Adrenal gland (tissue), 12 donors: ENCODE data around the gene WDR48. TPM values are rescaled to one million over a fixed set of nuclear protein-coding genes. Genes with fewer than 3 reads are reported as not detected.

Experiments
- DNase-seq, 7 donors: peaks; one replicate each; pipeline ENCODE4 v3.0.0-alpha.2; 2019 to 2020
- H3K27ac ChIP-seq, 5 donors: fragments of 200-600 bp; sonication (generic) in 4 of 5; 1 replicate in 3 of 5; 2 replicates in 2 of 5; pipeline versions ENCODE4 v1.5.1 to v1.8.0; 2016 to 2020; ENCODE audit warnings: mild to moderate bottlenecking in 1 of 5
- H3K27me3 ChIP-seq: fragments of 200-600 bp; 2 replicates; pipeline ENCODE4 v1.8.0; 2021
- H3K36me3 ChIP-seq, 2 donors: fragments of 200-600 bp; replicated peaks in 1 of 2; 1 replicate in 1 of 2; 2 replicates in 1 of 2; pipeline versions ENCODE4 v1.5.1 to v1.8.0; 2018 to 2022
- H3K4me1 ChIP-seq, 2 donors: fragments of 200-600 bp; replicated peaks in 1 of 2; 1 replicate in 1 of 2; 2 replicates in 1 of 2; pipeline versions ENCODE4 v1.5.1 to v1.8.0; 2018 to 2021
- H3K4me3 ChIP-seq, 4 donors: fragments of 200-600 bp; sonication (generic) in 3 of 4; one replicate each; pipeline ENCODE4 v1.5.1; 2016 to 2018
- H3K9me3 ChIP-seq, 3 donors: fragments of 200-600 bp; sonication (generic) in 1 of 3; replicated peaks in 1 of 3; 1 replicate in 2 of 3; 2 replicates in 1 of 3; pipeline versions ENCODE4 v1.5.1 to v1.8.0; 2016 to 2021
- POLR2A ChIP-seq, 2 donors: fragments of 450-650 bp; IDR thresholded peaks; one replicate each; pipeline ENCODE4 v1.6.1; 2017; ENCODE audit warnings: antibody characterized with exemption in 2 of 2, mild to moderate bottlenecking in 2 of 2, moderate library complexity in 1 of 2
- WGBS, 4 donors: extraction: QIAGEN DNeasy Blood & Tissue Kit in 2 of 4; methylation state at CpG; one replicate each; pipeline versions ENCODE4 v1.1.5 to v1.1.7; 2013 to 2017; 5-methylcytosine and 5-hydroxymethylcytosine counted together
- intact Hi-C, 2 donors: fragments of 100-400 bp; cut with DNase I; formaldehyde crosslinking; loops; one replicate each; pipeline versions ENCODE4 v1.14.1 to v1.15.0; 2022 to 2023
- polyA plus RNA-seq, 3 donors: library from polyadenylated mRNA; stranded (reverse); fragments of 200-250 nt in 2 of 3; fragments of 350-450 nt in 1 of 3; fragmentation: Illumina TruSeq in 1 of 3; extraction: RNeasy Lipid Tissue Mini Kit (QIAGEN cat#74804) in 1 of 3; gene quantifications; one replicate each; pipeline ENCODE4 v1.2.3, GENCODE V29; 2013 to 2014
- total RNA-seq, 9 donors: library from RNA; depleted of rRNA in 4 of 9; stranded (reverse); fragments of >200 nt in 4 of 9; fragments of 120-200 nt in 1 of 9; fragmentation: NEBNext Ultra II Directional in 1 of 9; extraction: Animal tissue kit (Norgen Biotek cat#: 25700) in 1 of 9; gene quantifications; one replicate each; pipeline versions ENCODE4 v1.1.0 to v1.2.4, GENCODE V29; 2013 to 2023
- TF ChIP-seq, protein P1 (sequence below), 6 experiments: fragments of 450-650 bp in 4 of 6; fragments of 200-600 bp in 2 of 6; sonication (generic) in 1 of 6; IDR thresholded peaks; 1 replicate in 5 of 6; 2 replicates in 1 of 6; pipeline versions ENCODE4 v1.5.1 to v1.8.0; 2016 to 2021; ENCODE audit warnings: antibody characterized with exemption in 6 of 6, mild to moderate bottlenecking in 2 of 6, moderate library complexity in 1 of 6
- donor health status: healthy with polysubstance abuse.
- donor health status: Bipolar disorder and iron deficiency.
- donor health status: DM: yes; HTN: yes; CAD: no.
- donor health status: DM: no; HTN: no; CAD: no.
- donor health status: DM: no; HTN: no; CAD: no.
- donor health status: DM: yes; HTN: yes; CAD: no.

Gene WDR48
- total and polyA plus RNA-seq, 12 donors, result 15.4 to 57.1 (median 28.7) TPM

- TF ChIP-seq, protein P1, sequence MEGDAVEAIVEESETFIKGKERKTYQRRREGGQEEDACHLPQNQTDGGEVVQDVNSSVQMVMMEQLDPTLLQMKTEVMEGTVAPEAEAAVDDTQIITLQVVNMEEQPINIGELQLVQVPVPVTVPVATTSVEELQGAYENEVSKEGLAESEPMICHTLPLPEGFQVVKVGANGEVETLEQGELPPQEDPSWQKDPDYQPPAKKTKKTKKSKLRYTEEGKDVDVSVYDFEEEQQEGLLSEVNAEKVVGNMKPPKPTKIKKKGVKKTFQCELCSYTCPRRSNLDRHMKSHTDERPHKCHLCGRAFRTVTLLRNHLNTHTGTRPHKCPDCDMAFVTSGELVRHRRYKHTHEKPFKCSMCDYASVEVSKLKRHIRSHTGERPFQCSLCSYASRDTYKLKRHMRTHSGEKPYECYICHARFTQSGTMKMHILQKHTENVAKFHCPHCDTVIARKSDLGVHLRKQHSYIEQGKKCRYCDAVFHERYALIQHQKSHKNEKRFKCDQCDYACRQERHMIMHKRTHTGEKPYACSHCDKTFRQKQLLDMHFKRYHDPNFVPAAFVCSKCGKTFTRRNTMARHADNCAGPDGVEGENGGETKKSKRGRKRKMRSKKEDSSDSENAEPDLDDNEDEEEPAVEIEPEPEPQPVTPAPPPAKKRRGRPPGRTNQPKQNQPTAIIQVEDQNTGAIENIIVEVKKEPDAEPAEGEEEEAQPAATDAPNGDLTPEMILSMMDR (IDR thresholded peaks at IDR 0.05), result peak in 1 of 6 experiments; percentile 5
- no peak for TF ChIP-seq POLR2A (IDR thresholded peaks at IDR 0.05)
- Histone ChIP-seq H3K27me3 (no peaks in the 10 kb centered on the region), H3K9me3 (no peaks in the 10 kb centered on the region), H3K36me3 (no peaks in the 10 kb centered on the region), H3K4me3 (peak overlapping the region; percentile 75 to 100 (median 90)), H3K4me1 (peaks cover 3 to 26% of the 10 kb centered on the region in 2 donors), H3K27ac (peak overlapping the region; percentile 14 to 99 (median 93))
- intact Hi-C loops, result loop anchor here in 1 of 2 donors (10.0 kb wide), 1 partner anchor 278 kb away; the partner anchor contains the start of gene SLC25A38
- DNase-seq, result peak in 6 of 7 donors; percentile 50 to 71 (median 64)
- 0 to 1% (median 0%) methylated on average over 17 to 55 of the region's 55 CpGs for WGBS, 4 donors
These were observed 55.1 kb downstream of the WDR48 start for GRCh38 chr3:39106851-39107387.

GRCh38 chr3:39107388-39108199, 55.8 kb downstream of the WDR48 start, which contains the start of the genes GORASP1 and TTC21A:
Gene GORASP1 (minus strand): TSS chr3:39107627. CDS start chr3:39107541, 86 bp downstream.
Gene TTC21A (plus strand): TSS chr3:39107680. CDS start chr3:39107838, 158 bp downstream.
- 0 to 1% (median 0%) methylated on average over 18 to 74 of the region's 74 CpGs for WGBS, 4 donors
- Histone ChIP-seq H3K4me3 (peak within 1 kb of the TSS; percentile 75 to 100 (median 90)), H3K36me3 (no peaks in the 10 kb centered on the region), H3K4me1 (peaks cover 3 to 26% of the 10 kb centered on the region in 2 donors), H3K9me3 (no peaks in the 10 kb centered on the region), H3K27ac (peak within 1 kb of the TSS; percentile 14 to 99 (median 93)), H3K27me3 (no peaks in the 10 kb centered on the region)
- peak; percentile 86 to 95 (median 90) for DNase-seq
- intact Hi-C loops, result loop anchor here in 1 of 2 donors (10.0 kb wide), 1 partner anchor 277 kb away; the partner anchor contains the start of gene SLC25A38
- TF ChIP-seq, protein P1 (IDR thresholded peaks at IDR 0.05), result peak in 2 of 6 experiments; percentile 3 to 6
- TF ChIP-seq POLR2A (IDR thresholded peaks at IDR 0.05), result peak; percentile 68 to 80

- H3K36me3 ChIP-seq, result no peaks in the 10 kb centered on the region
- peak overlapping the region in 2 of 5 donors; percentile 95 to 99 for H3K27ac ChIP-seq
- H3K9me3 ChIP-seq, result no peaks in the 10 kb centered on the region
- peak in 1 of 7 donors; percentile 50 for DNase-seq
- TF ChIP-seq POLR2A (IDR thresholded peaks at IDR 0.05), result no peak
- TF ChIP-seq, protein P1 (IDR thresholded peaks at IDR 0.05), result no peak
- no peaks in the 10 kb centered on the region for H3K27me3 ChIP-seq
- intact Hi-C loops, result loop anchor here in 1 of 2 donors (10.0 kb wide), 1 partner anchor 277 kb away; the partner anchor contains the start of gene SLC25A38
- WGBS, 4 donors, result 19 to 56% (median 49%) methylated on average over 2 of the region's 2 CpGs
- H3K4me3 ChIP-seq, result peak overlapping the region in 3 of 4 donors; percentile 88 to 100 (median 91)
- H3K4me1 ChIP-seq, result peaks cover 3 to 26% of the 10 kb centered on the region in 2 donors
These were observed 56.4 kb downstream of the WDR48 start for GRCh38 chr3:39108200-39108710.

DNA sequence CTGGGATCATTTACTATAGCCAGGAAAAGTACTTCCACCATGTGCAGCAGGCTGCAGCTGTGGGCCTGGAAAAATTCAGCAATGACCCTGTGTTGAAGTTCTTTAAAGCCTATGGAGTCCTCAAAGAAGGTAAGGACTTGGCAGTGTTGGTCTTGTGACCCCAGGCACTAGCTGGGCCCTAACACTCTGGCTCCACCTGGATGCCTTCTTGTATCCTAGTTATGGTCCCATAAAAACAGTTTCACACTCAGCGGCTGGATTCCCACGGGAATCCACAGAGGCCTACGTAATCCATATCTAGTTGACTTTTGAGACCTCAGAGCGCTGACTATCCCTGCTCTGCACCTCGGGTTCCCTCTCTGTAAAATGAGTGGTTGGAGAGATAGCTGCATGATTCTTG, 57.3 kb downstream of the WDR48 start:
- peak in 1 of 7 donors; percentile 42 for DNase-seq
- H3K27me3 ChIP-seq, result no peaks in the 10 kb centered on the region
- no peaks in the 10 kb centered on the region for H3K9me3 ChIP-seq
- TF ChIP-seq, protein P1 (IDR thresholded peaks at IDR 0.05), result no peak
- TF ChIP-seq POLR2A (IDR thresholded peaks at IDR 0.05), result no peak
- H3K4me3 ChIP-seq, result no peak overlapping the region
- no peaks in the 10 kb centered on the region for H3K36me3 ChIP-seq
- peaks cover 3 to 26% of the 10 kb centered on the region in 2 donors for H3K4me1 ChIP-seq
- intact Hi-C loops, result loop anchor here in 1 of 2 donors (10.0 kb wide), 1 partner anchor 276 kb away; the partner anchor contains the start of gene SLC25A38
- H3K27ac ChIP-seq, result no peak overlapping the region
- 87 to 91% (median 90%) methylated on average over 5 of the region's 5 CpGs for WGBS, 4 donors
